ENCODE results near the gene CCDC32. TPM values are rescaled to one million over a fixed set of nuclear protein-coding genes. Genes with fewer than 3 reads are reported as not detected.

Gene CCDC32
- total RNA-seq, 1 experiment from 2014 or later, result 12.8 TPM

- TF ChIP-seq PREB (CRISPR knock-in tag; IDR thresholded peaks at IDR 0.05; ENCODE audit: borderline replicate concordance) (no peak), SOX15 (CRISPR knock-in tag; IDR thresholded peaks at IDR 0.05) (no peak), FOXP4 (CRISPR knock-in tag; IDR thresholded peaks at IDR 0.05) (no peak)
Observed at GRCh38 chr15:40523611-40524010, 41.2 kb downstream of the CCDC32 start (continued).

- H3K4me1 Mint-ChIP-seq, result peaks cover 10% of the 10 kb centered on the region
- DNase-seq (ENCODE audit: low spot score) (no peak), ATAC-seq (no peak)
- CTCF ChIA-PET, result no interaction called here
- peaks cover 23% of the 10 kb centered on the region for H3K27me3 Mint-ChIP-seq (ENCODE audit: low read depth)
- H3K27ac Mint-ChIP-seq, result no peak overlapping the region
- POLR2A ChIA-PET, result no interaction called here
- no peaks in the 10 kb centered on the region for H3K9me3 Mint-ChIP-seq
- no peaks in the 10 kb centered on the region for H3K36me3 Mint-ChIP-seq
- no peak overlapping the region for H3K4me3 Mint-ChIP-seq
- no peak for TF ChIP-seq IRF2 (CRISPR knock-in tag; IDR thresholded peaks at IDR 0.05; ENCODE audit: borderline replicate concordance, low read depth)
- TF ChIP-seq ZNF317 (CRISPR knock-in tag; IDR thresholded peaks at IDR 0.05; ENCODE audit: borderline replicate concordance, low read depth), result no peak
- no peak for TF ChIP-seq ZNF138 (CRISPR knock-in tag; conservative IDR thresholded peaks at IDR 0.05)
- TF ChIP-seq ZNF425 (CRISPR knock-in tag; conservative IDR thresholded peaks at IDR 0.05), result no peak
- TF ChIP-seq MYBL2 (CRISPR knock-in tag; IDR thresholded peaks at IDR 0.05), result no peak
- TF ChIP-seq ZNF396 (CRISPR knock-in tag; IDR thresholded peaks at IDR 0.05; ENCODE audit: borderline replicate concordance), result no peak
- TF ChIP-seq ATF2 (CRISPR knock-in tag; IDR thresholded peaks at IDR 0.05; ENCODE audit: borderline replicate concordance, low read depth), result no peak
- TF ChIP-seq AR (CRISPR knock-in tag; IDR thresholded peaks at IDR 0.05), result no peak
- no peak for TF ChIP-seq CTCF (IDR thresholded peaks at IDR 0.05)
- no peak for TF ChIP-seq HMGA2 (CRISPR knock-in tag; IDR thresholded peaks at IDR 0.05)
- no peak for TF ChIP-seq USF2 (CRISPR knock-in tag; IDR thresholded peaks at IDR 0.05)
- no peak for TF ChIP-seq TEAD1 (CRISPR knock-in tag; IDR thresholded peaks at IDR 0.05)
- no peak for TF ChIP-seq IRF1 (CRISPR knock-in tag; IDR thresholded peaks at IDR 0.05)
- no peak for TF ChIP-seq CDX4 (CRISPR knock-in tag; IDR thresholded peaks at IDR 0.05; ENCODE audit: borderline replicate concordance)
- TF ChIP-seq PREB (CRISPR knock-in tag; IDR thresholded peaks at IDR 0.05; ENCODE audit: borderline replicate concordance), result no peak
Observed at GRCh38 chr15:40516322-40516721, 48.5 kb downstream of the CCDC32 start.
